Loucy (cell line): ENCODE measurements around the gene PHF11.

Source experiments
- H2AFZ ChIP-seq: fragments of 200-600 bp; sonication (generic); 2 replicates; pipeline ENCODE4 v1.6.0; 2016; ENCODE audit warnings: antibody characterized with exemption, mild to moderate bottlenecking, low read length, moderate library complexity
- H3F3A ChIP-seq: fragments of 200-600 bp; 2 replicates; pipeline ENCODE4 v1.6.0; 2016; ENCODE audit warnings: antibody characterized with exemption, low read depth, mild to moderate bottlenecking
- H3K27me3 ChIP-seq: fragments of 200-600 bp; sonication (generic); 2 replicates; pipeline ENCODE4 v1.6.1; 2014; ENCODE audit warnings: low read length, mild to moderate bottlenecking; ENCODE audit not compliant: insufficient read depth, poor library complexity, severe bottlenecking
- H3K36me3 ChIP-seq: fragments of 200-600 bp; sonication (generic); 2 replicates; pipeline ENCODE4 v1.6.1; 2016; ENCODE audit warnings: low read length; ENCODE audit not compliant: insufficient read depth
- H3K4me1 ChIP-seq: fragments of 200-600 bp; sonication (generic); 2 replicates; pipeline ENCODE4 v1.5.1; 2014; ENCODE audit warnings: low read length, mild to moderate bottlenecking; ENCODE audit not compliant: insufficient read depth, poor library complexity, severe bottlenecking
- H3K4me2 ChIP-seq: fragments of 200-600 bp; sonication (generic); 2 replicates; pipeline ENCODE4 v1.6.0; 2014; ENCODE audit warnings: antibody characterized with exemption, low read length, low read depth, mild to moderate bottlenecking; ENCODE audit not compliant: poor library complexity, severe bottlenecking
- H3K4me3 ChIP-seq: fragments of 200-600 bp; sonication (generic); 2 replicates; pipeline ENCODE4 v1.5.1; 2014; ENCODE audit warnings: low read length, mild to moderate bottlenecking, mixed read lengths; ENCODE audit not compliant: poor library complexity, severe bottlenecking
- H3K79me2 ChIP-seq: fragments of 200-600 bp; sonication (generic); 2 replicates; pipeline ENCODE4 v1.6.1; 2014; ENCODE audit warnings: low read length; ENCODE audit not compliant: insufficient read depth
- H3K9ac ChIP-seq: fragments of 200-600 bp; sonication (generic); 2 replicates; pipeline ENCODE4 v1.6.0; 2014; ENCODE audit warnings: mild to moderate bottlenecking, low read depth, low read length, moderate library complexity; ENCODE audit not compliant: poor library complexity, severe bottlenecking
- H3K9me2 ChIP-seq: fragments of 200-600 bp; sonication (generic); replicated peaks from 2 replicates; pipeline ENCODE4 v1.6.1; 2016; ENCODE audit warnings: low read depth, low read length, mixed read lengths
- H3K9me3 ChIP-seq: fragments of 200-600 bp; sonication (generic); 2 replicates; pipeline ENCODE4 v1.6.1; 2014; ENCODE audit warnings: mild to moderate bottlenecking, antibody characterized with exemption, low read length, low read depth; ENCODE audit not compliant: insufficient read depth
- H4K20me1 ChIP-seq: fragments of 200-600 bp; sonication (generic); 2 replicates; pipeline ENCODE4 v1.6.0; 2014; ENCODE audit warnings: antibody characterized with exemption, low read length, mild to moderate bottlenecking; ENCODE audit not compliant: insufficient read depth, poor library complexity, severe bottlenecking
- CTCF ChIP-seq: fragments of 200-600 bp; sonication (generic); conservative IDR thresholded peaks from 2 replicates; pipeline ENCODE4 v1.5.1; 2014; ENCODE audit warnings: mild to moderate bottlenecking, antibody characterized with exemption, low read length
- EZH2phosphoT487 ChIP-seq: fragments of 200-600 bp; IDR thresholded peaks from 2 replicates; pipeline ENCODE4 v1.6.1; 2018; ENCODE audit warnings: antibody characterized with exemption, mild to moderate bottlenecking, moderate library complexity, borderline replicate concordance

PHF11 gene

GRCh38 chr13:49454388-49455006 lies 41.3 kb upstream of the PHF11 start:
- Histone ChIP-seq H3K9ac (peak overlapping the region; percentile 18), H3K4me2 (peak overlapping the region; percentile 57), H3K79me2 (peaks cover 12% of the 10 kb centered on the region; the same call in 1 of the 2 replicates)

GRCh38 chr13:49455007-49455398 lies 40.8 kb upstream of the PHF11 start:
- Histone ChIP-seq H3K9me2 (no peaks in the 10 kb centered on the region), H3K4me1 (peaks cover 18% of the 10 kb centered on the region), H4K20me1 (no peaks in the 10 kb centered on the region), H2AFZ (no peak overlapping the region), H3K36me3 (no peaks in the 10 kb centered on the region; the same call in 1 of the 2 replicates), H3K4me2 (peak overlapping the region; percentile 57), H3K79me2 (peaks cover 7% of the 10 kb centered on the region; the same call in 1 of the 2 replicates), H3K27me3 (no peaks in the 10 kb centered on the region), H3K9ac (peak overlapping the region; percentile 18), H3K4me3 (peak overlapping the region; percentile 34), H3K9me3 (no peaks in the 10 kb centered on the region), H3F3A (no peaks in the 10 kb centered on the region)
- TF ChIP-seq EZH2phosphoT487 (no peak), CTCF (no peak)

More at GRCh38 chr13:49454388-49455006, 41.3 kb upstream of the PHF11 start:
- Histone ChIP-seq H3K36me3 (no peaks in the 10 kb centered on the region; the same call in 1 of the 2 replicates), H3K9me3 (no peaks in the 10 kb centered on the region), H4K20me1 (no peaks in the 10 kb centered on the region), H3K4me3 (peak overlapping the region; percentile 34), H3K9me2 (no peaks in the 10 kb centered on the region), H3K27me3 (no peaks in the 10 kb centered on the region), H2AFZ (no peak overlapping the region), H3F3A (no peaks in the 10 kb centered on the region), H3K4me1 (peaks cover 23% of the 10 kb centered on the region)
- TF ChIP-seq EZH2phosphoT487, result no peak

GRCh38 chr13:49456156-49456555 lies 39.6 kb upstream of the PHF11 start:
- no peak for TF ChIP-seq CTCF
- TF ChIP-seq EZH2phosphoT487, result no peak
- peaks cover under 1% of the 10 kb centered on the region; the same call in 1 of the 2 replicates for H3K36me3 ChIP-seq
- H3K4me3 ChIP-seq, result no peak overlapping the region
- H3K4me1 ChIP-seq, result peaks cover 12% of the 10 kb centered on the region
- no peak overlapping the region for H2AFZ ChIP-seq
- no peaks in the 10 kb centered on the region for H4K20me1 ChIP-seq
- H3K27me3 ChIP-seq, result no peaks in the 10 kb centered on the region
- peaks cover 5% of the 10 kb centered on the region; the same call in 1 of the 2 replicates for H3K79me2 ChIP-seq
- no peaks in the 10 kb centered on the region for H3F3A ChIP-seq
- H3K9ac ChIP-seq, result no peak overlapping the region
- H3K4me2 ChIP-seq, result no peak overlapping the region
- H3K9me3 ChIP-seq, result no peaks in the 10 kb centered on the region
- H3K9me2 ChIP-seq, result no peaks in the 10 kb centered on the region

GRCh38 chr13:49457221-49457620 lies 38.5 kb upstream of the PHF11 start:
- no peaks in the 10 kb centered on the region for H3K9me2 ChIP-seq
- no peak overlapping the region for H3K4me2 ChIP-seq
- H3F3A ChIP-seq, result no peaks in the 10 kb centered on the region
- H3K4me1 ChIP-seq, result peaks cover 12% of the 10 kb centered on the region
- no peaks in the 10 kb centered on the region for H4K20me1 ChIP-seq
- H3K9me3 ChIP-seq, result no peaks in the 10 kb centered on the region; the same call in 1 of the 2 replicates
- no peaks in the 10 kb centered on the region for H3K27me3 ChIP-seq
- H3K4me3 ChIP-seq, result no peak overlapping the region
- no peaks in the 10 kb centered on the region for H3K79me2 ChIP-seq
- H2AFZ ChIP-seq, result no peak overlapping the region
- TF ChIP-seq CTCF (no peak), EZH2phosphoT487 (no peak)
- H3K36me3 ChIP-seq, result peaks cover 11% of the 10 kb centered on the region
- H3K9ac ChIP-seq, result no peak overlapping the region
